SW 1271 (cell line): ENCODE results near the gene PIGH.
"Not testable (repeated sequence)": the region's sequence is repeated elsewhere in the genome, so short reads cannot be mapped to it uniquely, and the experiment has no call there.

Experiments used
- DNase-seq, 2 experiments: peaks; one replicate each; lab custom pipeline; 2025; lab: John Stamatoyannopoulos, UW

Gene PIGH

GRCh38 chr14:67551123-67551522, 48.9 kb downstream of the PIGH start:
- DNase-seq = no peak

- no peak for DNase-seq
These were observed 50.3 kb downstream of the PIGH start for GRCh38 chr14:67549734-67550133.

GRCh38 chr14:67547224-67547780, 52.8 kb downstream of the PIGH start:
- no peak for DNase-seq

- no peak for DNase-seq
These were observed 55.5 kb downstream of the PIGH start for GRCh38 chr14:67544590-67544989.

GRCh38 chr14:67542620-67543019, 57.4 kb downstream of the PIGH start:
- not testable (repeated sequence) for DNase-seq

- no peak for DNase-seq
These were observed 58.4 kb downstream of the PIGH start for GRCh38 chr14:67541448-67542387.
